COLO668 (cell line): ENCODE measurements around the gene STARD9.
"Not testable (repeated sequence)": the region's sequence is repeated elsewhere in the genome, so short reads cannot be mapped to it uniquely, and the experiment has no call there.

ENCODE experiments used
- DNase-seq: peaks from one replicate; lab custom pipeline; 2025; ENCODE audit not compliant: unreplicated experiment; lab: John Stamatoyannopoulos, UW

Gene STARD9

DNA sequence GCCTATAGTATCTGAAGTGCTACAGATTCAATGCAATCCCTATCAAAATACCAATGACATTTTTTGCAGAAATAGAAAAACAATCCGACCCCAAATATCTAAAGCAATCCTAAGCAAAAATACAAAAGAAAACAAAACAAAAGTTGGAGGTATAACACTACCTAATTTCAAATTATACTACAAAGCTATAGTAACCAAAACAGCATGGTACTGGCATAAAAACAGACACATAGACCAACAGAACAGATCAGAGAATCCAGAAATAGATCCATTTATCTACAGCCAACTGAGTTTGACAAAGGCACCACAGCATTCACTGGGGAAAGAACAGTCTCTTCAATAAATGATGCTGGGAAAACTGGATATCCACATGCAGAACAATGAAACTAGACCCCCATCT, 185.4 kb downstream of the STARD9 start:
- no peak for DNase-seq

DNA sequence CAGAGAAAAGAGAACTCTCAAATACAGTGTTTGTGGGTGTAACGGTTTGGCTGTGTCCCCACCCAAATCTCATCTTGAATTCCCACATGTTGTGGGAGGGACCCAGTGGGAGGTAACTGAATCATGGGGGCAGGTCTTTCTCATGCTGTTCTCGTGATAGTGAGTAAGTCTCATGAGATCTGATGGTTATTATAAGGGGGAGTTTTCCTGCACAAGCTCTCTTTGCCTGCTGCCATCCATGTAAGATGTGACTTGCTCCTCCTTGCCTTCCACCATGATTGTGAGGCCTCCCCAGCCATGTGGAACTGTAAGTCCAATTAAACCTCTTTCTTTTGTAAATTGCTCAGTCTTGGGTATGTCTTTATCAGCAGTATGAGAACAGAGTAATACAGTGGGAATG, 186.4 kb downstream of the STARD9 start:
- DNase-seq, result not testable (repeated sequence)

DNA sequence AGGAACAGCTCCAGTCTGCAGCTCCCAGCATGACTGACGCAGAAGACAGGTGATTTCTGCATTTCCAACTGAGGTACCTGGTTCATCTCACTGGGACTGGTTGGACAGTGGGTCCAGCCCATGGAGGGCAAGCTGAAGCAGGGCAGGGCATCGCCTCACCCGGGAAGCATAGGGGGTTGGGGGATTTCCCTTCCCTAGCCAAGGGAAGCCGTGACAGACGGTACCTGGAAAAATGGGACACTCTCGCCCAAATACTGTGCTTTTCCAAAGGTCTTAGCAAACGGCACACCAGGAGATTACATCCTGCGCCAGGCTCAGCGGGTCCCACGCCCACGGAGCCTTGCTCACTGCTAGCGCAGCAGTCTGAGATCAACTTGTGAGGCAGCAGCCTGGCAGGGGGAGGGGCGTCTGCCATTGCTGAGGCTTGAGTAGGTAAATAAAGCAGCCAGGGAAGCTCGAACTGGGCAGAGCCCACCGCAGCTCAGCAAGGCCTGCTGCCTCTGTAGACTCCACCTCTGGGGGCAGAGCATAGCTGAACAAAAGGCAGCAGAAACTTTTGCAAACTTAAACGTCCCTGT, 188.8 kb downstream of the STARD9 start:
- DNase-seq, result not testable (repeated sequence)

DNA sequence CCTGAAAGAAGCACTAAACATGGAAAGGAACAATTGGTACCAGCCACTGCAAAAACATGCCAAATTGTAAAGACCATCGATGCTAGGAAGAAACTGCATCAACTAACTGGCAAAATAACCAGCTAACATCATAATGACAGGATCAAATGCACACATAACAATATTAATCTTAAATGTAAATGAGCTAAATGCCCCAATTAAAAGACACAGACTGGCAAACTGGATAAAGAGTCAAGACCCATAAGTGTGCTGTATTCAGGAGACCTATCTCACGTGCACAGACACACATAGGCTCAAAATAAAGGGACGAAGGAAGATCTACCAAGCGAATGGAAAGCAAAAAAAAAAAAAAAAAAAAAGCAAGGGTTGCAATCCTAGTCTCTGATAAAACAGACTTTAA, 190.7 kb downstream of the STARD9 start:
- DNase-seq, result not testable (repeated sequence)
